ENCODE data around the gene SMAD3.

DNA sequence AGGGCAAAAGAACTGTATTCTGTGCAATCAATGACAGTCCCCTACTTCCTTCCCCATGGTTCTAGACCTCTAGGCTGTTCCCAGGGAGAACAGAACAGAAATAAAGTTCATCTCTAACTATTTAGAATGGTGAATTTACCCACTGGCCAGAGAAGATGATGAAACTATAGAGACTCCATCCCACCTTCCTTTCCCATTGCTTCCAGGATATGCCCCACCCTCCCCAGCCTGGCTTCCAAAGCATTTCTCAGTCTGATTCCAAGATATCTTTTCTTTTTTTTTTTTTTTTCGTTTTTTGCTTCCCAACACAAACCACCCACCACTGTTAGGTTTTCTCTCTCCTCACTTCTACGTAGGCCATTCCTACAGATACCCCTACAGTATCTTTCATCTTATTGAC is 25.1 kb upstream of the SMAD3 start:
- TF ChIP-seq, protein P1, sequence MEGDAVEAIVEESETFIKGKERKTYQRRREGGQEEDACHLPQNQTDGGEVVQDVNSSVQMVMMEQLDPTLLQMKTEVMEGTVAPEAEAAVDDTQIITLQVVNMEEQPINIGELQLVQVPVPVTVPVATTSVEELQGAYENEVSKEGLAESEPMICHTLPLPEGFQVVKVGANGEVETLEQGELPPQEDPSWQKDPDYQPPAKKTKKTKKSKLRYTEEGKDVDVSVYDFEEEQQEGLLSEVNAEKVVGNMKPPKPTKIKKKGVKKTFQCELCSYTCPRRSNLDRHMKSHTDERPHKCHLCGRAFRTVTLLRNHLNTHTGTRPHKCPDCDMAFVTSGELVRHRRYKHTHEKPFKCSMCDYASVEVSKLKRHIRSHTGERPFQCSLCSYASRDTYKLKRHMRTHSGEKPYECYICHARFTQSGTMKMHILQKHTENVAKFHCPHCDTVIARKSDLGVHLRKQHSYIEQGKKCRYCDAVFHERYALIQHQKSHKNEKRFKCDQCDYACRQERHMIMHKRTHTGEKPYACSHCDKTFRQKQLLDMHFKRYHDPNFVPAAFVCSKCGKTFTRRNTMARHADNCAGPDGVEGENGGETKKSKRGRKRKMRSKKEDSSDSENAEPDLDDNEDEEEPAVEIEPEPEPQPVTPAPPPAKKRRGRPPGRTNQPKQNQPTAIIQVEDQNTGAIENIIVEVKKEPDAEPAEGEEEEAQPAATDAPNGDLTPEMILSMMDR (IDR thresholded peaks at IDR 0.05), result no peak
- TF ChIP-seq POLR2A (IDR thresholded peaks at IDR 0.05) (no peak), POLR2AphosphoS5 (IDR thresholded peaks at IDR 0.05) (no peak)
